DMS 273 (cell line): Measurements from ENCODE around the gene SCAF8.
A peak's percentile ranks its signal among the peaks of the same experiment; 100 is the strongest.
"Not testable (repeated sequence)": the region's sequence is repeated elsewhere in the genome, so short reads cannot be mapped to it uniquely, and the experiment has no call there.

Experiments
- DNase-seq: peaks from one replicate; lab custom pipeline; 2025; ENCODE audit not compliant: unreplicated experiment; lab: John Stamatoyannopoulos, UW

Gene SCAF8

DNA sequence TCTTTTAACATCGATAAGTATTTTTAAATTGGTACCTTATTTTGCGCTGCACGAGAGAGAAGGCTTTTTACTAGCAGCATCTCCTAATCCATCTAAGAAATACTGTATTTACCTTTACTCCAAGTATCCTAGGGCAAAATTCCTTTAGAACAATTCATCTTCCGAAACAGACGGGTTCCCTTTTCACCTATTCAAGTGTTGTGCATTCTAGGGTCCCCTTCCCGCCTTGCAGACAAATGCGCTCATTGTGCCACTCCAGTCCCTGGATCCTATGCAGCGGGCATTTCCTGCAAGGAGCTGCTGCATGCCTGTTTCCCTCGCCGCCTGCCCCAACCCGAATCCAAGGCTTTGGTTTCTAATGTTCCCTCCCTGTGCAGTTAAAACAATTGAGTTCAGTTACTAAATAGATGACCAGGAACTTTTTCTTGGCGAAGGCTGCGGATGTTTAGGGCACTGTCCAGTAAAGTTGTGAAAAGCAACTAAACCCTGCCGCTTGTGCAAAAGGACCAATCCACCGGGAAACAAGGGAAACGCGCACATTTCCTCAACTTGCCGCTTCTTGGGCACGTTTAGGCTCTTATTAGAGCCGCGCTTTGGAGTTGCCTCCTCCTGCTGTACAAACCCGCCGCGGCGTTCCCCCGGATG lies 556 bp upstream of the SCAF8 start:
- peak; percentile 83 for DNase-seq

DNA sequence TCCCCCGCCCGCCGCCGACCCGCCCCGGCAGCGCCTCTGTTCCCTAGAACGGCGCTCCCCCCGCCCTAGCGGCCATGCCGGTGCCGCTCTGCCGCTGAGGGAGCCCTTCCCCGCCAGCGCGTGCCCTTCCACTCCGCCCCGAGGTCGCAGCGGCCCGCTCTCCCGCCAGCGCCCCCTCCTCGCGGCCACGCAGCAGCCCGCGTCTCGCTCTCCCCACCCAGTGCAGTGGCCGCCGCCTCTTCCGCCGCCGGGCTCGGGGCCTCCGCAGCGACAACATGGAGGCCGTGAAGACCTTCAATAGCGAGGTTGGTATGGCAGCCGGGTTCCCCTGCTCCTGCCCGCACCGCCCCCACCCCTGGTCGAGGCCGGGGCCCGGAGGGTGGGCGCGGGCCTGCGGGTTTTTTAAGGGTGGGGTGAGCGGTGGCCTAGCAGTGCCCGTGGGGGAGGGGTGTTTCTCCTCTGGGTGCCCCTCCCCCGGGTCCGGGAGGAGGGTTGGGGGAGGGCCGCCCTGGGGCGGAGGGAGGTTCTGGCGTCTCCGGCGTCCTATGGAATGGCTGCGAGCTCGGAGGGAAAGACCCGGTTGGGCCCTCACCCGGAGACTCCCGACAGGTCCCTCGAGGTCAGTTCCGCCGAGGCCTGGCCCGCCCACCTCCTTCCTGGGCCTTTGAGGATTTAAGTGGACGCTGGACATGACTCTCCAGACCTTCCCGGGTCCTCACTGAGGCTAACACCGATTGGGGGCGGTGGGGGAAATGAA lies 588 bp downstream of the SCAF8 start:
- peak; percentile 97 for DNase-seq

DNA sequence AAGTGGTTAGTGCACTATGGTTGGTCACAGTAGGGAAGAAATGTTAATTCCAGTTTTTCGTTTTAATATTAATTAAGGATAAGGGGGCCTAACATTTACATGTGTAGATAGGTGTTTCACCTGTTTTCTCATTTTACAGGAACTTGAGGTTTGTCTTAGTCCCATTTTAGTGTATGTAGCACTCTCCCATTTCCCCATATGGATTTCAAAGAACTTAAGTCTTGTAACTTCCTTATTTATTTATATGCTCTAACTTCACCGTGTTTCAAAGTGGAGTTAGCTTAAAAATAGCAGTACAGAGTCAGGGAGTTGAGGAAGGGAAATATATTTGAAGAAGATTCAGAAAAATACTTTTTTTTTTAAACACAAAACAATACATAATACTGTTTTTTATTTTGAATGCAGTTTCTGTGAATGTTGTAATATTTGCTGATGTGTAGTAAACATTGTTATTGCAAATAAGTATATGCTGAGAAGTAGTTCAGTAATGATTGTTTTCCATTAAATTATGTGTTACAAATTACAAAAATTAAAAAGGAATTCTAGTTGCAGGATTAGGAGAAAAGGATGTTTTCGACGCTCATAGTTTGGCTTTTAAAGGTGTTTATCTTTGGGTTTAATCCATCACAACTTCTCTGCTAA lies 3.5 kb downstream of the SCAF8 start:
- no peak for DNase-seq

DNA sequence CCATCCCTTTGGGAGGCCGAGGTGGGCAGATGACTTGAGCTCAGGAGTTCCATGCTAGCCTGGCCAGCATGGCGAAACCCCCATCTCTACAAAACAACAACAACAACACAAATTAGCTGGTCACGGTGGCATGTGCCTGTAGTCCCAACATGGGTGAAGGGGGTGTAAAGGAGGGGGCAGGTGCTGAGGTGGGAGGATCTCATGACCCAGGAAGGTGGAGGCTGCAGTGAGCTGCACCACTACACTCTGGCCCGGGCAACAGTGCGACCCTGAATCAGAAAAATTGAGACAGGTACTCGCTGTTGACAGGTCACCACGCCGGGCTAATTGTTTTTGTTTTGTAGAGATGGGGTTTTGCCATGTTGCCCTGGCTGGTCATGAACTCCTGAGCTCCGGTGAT lies 4.2 kb downstream of the SCAF8 start:
- no peak for DNase-seq

DNA sequence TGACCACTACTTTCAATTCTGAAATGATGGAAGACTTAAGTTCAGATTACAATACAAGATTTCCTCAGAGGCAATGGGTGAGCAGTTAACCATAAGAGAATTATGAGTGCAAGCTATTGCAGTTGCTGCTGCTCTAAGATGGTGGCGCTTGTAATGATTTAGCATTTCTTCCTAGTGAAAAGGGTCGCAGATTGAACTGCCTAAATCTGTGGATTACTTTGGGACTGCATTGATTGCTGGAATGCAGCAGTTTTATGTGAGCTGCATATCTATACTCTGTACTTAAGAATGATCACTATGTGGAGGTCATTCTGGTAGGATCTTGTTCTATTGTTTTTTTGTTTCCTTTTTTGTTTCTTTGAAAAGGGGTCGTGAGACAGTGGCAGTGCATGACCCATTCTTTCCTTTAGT lies 5.3 kb downstream of the SCAF8 start:
- DNase-seq = no peak

DNA sequence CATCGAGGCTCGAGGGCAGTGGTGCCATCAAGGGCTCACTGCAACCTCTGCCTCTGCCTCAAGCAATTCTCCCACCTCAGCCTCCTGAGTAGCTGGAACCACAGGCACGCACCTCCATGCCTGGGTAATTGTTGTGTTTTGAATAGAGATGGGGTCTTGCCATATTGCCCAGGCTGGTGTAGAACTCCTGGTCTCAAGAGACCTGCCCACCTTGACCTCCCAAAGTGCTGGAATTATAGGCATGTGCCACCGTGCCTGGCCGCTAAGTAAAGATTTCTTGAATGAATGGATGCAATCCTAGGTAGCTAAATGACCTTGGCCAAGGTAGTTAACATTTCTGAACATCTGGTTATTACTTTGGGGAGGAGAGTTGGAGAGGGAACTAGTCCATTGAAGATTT lies 7.4 kb downstream of the SCAF8 start:
- DNase-seq = no peak

DNA sequence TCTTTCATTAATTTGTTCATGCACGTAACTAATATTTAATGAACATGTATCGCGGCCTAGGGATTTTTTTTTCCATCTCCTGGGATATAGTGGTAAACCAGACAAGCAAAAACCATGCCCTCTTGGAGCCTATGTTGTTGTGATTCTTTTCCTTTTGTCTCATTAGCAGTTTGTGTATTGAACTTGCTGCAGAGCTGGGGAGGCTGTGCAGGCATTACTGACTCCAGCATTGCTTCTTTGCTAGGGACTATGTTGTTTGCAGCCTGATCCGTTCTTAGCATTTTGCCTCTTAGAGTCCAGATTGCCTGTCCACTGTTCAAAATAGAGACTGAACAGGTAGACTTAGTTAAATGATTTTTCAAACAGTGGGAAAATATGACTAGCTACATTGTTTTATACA lies 9.7 kb downstream of the SCAF8 start:
- no peak for DNase-seq

DNA sequence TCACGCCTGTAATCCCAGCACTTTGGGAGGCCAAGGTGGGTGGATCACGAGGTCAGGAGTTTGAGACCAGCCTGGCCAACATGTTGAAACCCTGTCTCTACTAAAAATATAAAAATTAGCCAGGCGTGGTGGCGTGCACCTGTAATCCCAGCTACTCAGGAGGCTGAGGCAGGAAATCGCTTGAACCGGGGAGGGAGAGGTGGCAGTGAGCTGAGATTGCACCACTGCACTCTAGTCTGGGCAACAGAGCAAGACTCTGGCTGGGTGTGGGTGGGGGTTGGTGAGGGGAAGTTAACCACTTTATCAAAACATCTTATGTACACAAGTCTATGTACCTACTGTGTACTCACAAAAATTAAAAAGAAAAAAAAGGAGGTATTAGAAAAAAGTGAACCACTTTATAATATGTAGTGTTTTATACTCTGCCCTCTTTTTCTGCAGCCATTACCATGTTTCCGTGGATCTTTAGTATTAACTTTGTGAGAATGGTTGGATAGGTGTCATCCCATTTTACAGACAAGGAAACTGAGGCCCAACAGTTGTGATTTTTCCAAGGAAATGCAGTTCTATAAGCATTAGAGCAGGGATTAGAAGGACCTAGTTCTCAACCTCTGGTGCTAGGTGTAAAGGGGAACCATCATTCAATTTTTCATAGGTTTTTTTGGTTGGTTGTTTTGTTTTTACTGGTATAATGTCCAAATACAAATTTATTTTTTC lies 11.0 kb downstream of the SCAF8 start:
- not testable (repeated sequence) for DNase-seq

DNA sequence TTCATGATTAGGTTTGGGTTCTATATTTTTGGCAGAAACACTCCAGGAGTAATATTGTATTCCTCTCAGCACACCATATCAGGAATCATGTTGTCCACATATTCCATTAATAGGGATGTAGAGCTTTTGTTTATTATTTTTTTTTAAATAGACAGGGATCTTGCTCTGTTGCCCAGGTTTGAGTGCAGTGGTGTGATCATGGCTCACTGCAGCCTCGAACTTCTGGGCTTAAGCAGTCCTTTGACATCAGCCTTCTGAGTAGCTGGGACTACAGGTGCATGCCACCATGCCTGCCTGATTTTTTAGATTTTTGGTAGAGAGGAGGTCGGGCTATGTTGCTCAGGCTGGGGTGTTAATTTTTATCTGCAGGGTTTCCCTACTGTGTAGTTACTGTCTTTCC lies 12.0 kb downstream of the SCAF8 start:
- no peak for DNase-seq

DNA sequence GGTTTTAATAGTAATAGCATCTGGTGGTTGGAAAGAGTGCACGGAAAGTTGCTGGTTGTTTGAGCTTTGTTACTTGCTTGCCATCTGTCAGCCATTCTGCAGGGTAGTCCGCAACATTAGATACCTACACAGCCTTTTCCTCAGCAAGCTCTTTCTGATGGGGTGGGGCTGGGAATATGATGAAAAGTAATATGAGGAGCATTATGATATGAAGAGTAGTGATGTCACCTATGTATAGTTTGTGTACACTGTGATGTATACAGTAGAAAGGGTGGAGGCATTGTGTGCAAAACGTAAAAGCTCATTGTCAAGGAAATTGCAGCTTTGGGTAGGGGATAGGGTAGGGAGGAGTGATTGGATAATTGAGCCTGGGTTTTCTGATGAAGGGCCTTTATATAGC lies 16.1 kb downstream of the SCAF8 start:
- DNase-seq = peak; percentile 60

DNA sequence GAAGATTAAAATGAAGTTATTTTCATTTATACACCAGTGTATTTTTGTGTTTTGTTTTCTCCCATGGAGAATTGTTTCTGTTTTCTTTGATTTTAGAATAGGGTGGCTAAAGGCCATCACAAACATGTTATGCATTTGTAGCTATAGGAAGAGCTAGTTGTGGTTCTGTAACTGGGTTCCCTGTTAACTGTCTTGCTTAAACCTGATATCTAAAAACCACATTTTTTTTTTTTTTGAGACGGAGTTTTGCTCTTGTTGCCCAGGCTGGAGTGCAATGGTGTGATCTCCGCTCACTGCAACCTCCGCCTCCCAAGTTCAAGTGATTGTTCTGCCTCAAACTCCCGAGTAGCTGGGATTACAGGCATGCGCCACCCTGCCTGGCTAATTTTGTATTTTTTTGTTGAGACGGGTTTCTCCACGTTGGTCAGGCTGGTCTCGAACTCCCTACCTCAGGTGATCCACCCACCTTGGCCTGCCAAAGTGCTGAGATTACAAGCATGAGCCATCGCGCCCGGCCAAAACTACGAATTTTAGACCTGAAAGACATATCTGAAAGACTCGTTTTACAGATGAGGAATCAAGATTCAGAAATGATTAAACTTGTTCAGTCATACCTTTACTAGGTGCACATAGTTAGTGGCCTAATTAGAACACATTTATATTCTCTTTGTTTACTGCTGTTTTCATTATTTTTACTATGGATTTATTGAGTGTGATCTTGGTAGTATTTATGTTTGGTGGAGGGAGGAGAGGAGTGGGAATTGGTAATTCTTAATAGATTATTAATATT lies 18.0 kb downstream of the SCAF8 start:
- no peak for DNase-seq

DNA sequence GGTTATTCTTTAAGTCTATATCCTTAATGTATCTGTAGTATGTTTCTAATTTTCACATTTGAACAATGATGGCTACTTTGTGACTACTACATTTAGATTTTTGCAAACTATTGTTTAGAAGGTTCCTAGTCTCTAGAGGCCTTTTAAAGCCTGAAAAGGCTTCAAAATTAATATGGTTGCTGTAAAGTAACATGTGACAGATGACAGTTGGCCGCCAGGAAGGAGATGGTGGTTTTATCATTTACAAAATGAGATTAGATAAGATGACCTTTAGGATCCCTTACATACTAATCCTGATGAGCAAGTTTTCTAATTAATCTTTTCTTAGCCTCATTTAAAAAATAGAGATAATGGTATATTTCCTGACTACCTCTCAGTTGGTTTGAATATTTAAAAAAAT lies 18.8 kb downstream of the SCAF8 start:
- DNase-seq = no peak

DNA sequence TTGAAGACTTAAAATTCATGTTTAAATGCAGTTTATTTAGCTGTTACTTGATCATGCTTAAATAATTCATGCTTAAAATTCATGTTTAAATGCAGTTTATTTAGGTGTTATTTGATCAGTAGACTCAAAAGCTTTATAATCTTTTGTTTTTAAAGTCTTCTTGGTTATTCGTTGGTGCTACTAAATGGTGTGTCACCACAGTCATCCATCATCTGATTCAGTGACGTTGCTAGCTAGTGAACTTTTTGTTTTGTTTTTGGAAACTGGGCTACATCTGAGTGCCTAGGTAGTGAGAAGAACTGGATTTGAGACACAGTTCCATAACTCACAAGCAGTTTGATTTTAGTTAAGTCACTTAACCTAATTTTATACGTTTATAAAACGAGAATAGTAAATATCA lies 20.9 kb downstream of the SCAF8 start:
- no peak for DNase-seq

DNA sequence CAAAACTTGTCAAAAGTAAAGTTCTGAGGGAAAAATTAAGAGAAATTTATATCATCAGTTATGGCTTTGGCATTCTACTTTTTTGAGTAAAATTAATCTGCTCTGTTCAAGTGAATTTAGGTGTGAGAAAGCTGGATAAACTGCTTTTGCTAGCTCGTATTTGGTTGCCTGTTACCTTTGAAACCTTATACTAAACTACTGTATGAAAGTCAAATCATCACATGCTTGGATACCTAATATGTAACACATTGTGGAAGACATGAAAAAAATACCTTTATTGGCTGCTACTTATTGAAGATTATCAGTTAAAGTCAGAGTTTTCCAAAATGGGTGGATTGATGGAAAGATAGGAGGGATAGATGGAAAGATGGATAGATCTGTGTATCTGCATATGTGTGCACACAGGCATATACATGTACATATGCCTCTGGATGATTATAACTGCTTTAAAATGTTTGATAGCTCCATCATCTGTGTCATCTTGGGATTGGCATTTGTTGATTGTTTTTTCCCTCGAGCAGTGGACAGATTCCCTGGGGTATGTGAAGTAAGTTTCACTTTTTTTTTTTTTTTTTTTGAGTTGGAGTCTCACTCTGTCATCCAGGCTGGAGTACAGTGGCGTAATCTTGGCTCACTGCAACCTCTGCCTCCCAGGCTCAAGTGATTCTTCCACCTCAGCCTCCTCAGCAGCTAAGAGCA lies 24.3 kb downstream of the SCAF8 start:
- DNase-seq = no peak

DNA sequence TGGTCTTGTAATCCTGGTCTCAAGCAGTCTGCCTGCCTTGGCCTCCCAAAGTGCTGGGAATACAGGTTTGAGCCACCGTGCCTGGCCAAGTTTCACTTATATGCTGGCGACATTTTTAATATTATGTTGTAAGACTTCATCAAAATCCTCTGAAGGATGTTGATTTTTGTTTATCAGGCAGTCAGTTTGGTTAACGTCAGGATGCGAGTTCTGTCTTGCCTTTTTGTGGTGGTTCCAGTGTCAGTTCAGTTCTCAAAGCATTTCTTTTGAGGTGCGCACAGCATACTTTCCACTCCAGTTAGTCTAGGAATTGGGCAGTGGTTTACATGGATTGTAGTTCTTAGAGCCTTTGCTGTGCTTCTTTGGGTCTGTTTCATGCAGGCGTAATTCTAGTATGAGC lies 24.9 kb downstream of the SCAF8 start:
- DNase-seq = no peak

DNA sequence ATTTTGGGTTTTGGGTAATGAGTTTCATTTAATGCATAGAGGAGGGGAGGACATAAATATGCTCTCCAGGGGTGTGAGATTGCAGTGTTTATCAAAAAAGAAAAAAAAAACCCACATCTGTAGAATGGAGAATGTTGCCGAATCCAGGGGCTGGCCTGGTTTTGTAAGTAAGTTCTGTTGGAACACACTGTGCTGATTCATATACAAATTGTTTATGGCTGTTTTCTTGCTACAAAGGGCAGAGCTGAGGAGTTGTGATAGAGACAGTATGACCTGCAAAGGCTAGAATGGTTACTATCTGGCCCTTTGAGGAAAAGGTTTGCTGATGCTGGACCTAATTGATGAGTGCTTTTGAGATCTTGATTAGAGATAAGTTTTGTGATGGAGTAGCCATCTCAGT lies 30.4 kb downstream of the SCAF8 start:
- DNase-seq = no peak

DNA sequence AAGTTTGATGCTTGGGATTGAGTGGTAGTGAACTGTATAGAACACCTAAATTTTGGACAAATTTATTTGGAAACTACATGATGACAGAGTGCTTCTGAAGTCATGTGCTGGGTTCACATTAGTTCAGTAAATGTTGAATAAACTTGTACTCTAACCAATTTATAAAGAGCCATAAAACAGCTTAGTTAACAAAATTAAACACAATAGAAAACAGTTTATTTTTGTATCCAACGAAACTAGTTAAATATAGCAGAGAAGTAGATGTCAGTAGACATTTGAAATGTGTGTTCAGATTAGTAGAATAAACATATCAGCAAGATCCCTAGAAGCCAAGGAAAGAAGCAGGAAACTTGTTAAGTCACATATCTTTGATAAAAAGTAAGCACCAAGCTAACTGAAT lies 32.1 kb downstream of the SCAF8 start:
- DNase-seq = no peak

DNA sequence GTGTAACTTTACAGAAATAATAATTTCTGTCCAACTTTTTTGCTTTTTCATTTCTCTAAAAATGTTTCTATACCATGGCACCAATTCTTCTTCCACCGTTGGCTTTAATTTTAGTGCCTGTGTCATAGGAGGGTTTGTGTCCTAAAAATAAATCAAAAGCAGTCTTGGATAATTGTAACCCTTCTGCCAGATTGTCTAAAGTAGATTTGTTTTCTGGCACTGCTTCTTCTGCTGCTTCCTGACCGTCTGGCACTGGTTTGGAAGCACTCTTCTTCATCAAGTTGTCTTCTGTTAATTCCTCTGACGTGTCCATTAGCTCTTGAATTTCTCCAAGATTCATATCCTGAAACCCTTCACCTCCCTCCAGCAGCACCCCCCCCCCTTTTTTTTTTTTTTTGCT lies 33.1 kb downstream of the SCAF8 start:
- DNase-seq = peak; percentile 71

DNA sequence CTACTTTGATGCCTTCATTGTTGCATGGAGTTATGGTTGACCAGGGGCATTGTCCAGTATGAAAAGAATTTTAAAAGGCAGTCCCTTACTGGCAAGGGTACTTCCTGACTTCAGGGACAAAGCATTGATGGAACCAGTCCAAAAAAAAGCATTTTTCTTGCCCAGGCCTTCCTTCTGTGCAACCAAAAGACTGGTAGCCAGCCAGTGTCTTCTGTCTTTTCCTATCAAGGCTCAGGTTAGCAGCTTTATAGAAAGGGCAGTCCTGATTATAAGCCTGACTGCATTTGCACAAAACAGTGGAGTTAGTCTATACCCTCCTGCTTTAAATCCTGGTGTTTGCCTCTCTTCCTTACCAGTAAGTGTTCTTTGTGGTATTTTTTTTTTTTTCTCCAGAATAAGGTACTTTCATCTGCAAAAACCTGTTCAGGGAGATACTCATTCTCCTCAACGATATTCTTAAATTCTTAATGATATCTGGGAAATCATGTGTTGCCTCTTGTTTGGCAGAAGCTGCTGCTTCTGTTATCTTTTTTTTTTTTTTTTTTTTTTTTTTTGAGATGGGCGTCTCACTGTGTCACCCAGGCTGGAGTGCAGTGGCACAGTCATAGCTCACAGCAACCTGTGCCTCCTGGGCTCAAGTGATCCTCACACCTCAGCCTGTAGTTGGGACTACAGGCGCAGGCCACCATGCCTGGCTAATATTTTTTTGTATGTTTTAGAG lies 33.9 kb downstream of the SCAF8 start:
- DNase-seq = peak; percentile 46

DNA sequence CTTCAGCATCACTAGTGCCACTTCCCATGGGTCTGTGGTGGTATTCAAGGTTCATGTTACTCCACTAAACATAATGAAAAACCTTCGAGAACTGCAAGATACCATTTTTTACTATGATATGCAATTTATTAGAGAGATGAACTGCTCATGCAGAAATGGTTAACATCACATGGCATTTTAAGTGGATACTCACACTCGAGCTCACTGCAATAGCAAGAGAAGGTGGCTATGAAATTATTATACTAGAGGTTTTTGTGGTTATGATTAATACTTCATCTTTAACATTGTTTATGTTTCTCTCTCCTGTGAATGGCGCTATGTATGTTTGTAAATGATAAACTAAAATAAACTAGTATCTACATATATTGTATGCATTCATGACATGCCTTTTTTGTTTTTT lies 35.1 kb downstream of the SCAF8 start:
- DNase-seq = no peak
